IPS DF 4.7 (cell line): ENCODE data around the gene IRF7.

ENCODE experiments used
- DNase-seq: peaks from one replicate; pipeline ENCODE4 v3.0.0-alpha.2; 2013; ENCODE audit warnings: low spot score; ENCODE audit errors: extremely low read depth

The IRF7 gene

DNA sequence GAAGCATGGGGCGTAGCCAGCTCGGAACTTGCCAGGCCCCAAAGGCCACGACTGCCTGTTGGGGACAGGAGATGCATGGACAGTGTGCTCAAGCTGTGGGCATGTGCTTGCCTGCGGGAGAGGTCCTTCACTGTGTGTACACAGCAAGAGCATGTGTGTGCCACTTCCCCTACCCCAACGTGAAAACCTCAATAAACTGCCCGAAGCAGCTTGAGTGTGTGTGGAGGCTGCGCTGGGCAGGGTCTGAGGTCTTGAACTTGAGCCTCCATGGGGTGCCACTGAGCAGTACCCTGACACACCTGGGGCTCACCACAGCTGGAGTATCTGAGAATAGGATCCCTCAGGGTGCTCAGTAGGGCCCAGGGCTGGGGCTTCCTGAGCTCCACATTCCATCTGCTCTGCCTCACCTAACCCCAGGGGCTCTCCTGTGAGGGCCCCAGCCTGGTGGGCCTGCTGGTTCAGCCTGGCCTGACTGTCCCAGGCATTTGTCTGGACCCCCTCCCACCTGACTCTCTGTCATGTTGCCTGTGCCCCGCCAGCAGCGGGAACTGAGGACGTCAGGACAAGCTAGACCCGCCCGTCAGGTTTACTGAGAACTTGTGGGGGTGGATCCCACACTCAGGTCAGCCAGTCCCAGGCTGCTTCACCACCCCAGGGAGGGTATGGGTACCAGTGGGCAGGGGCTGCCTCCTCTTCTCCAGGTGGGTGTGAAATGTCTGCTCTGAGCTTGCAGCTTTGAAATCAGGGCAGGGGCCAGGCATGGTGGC is 51.8 kb downstream of the IRF7 start:
- DNase-seq = no peak

DNA sequence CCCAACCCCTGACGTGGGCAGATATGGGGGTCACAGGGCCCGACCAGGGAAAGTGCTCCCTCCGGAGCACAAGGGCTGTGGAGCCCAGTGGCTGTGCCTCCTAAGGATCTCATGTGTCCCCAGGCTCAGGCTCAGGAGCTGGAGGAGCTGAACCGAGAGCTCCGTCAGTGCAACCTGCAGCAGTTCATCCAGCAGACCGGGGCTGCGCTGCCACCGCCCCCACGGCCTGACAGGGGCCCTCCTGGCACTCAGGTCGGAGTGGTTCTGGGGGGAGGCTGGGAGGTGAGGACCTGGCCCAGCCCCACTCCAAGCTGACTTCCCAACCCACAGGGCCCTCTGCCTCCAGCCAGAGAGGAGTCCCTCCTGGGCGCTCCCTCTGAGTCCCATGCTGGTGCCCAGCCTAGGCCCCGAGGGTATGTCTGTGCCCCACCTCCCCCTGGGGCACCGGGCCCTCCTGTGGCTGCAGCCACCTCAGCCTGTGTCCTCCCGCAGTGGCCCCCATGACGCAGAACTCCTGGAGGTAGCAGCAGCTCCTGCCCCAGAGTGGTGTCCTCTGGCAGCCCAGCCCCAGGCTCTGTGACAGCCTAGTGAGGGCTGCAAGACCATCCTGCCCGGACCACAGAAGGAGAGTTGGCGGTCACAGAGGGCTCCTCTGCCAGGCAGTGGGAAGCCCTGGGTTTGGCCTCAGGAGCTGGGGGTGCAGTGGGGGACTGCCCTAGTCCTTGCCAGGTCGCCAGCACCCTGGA is 52.5 kb downstream of the IRF7 start:
- no peak for DNase-seq
